ENCODE measurements around the gene ABR. TPM values are rescaled to one million over a fixed set of nuclear protein-coding genes. Genes with fewer than 3 reads are reported as not detected.
"Not testable (repeated sequence)": the region's sequence is repeated elsewhere in the genome, so short reads cannot be mapped to it uniquely, and the experiment has no call there.

Gene ABR
- total and polyA plus RNA-seq, 9 donors: 25.0 to 94.6 (median 60.2) TPM

- no peak for DNase-seq
- Histone ChIP-seq H3K9me3 (no peaks in the 10 kb centered on the region), H3K27ac (no peak overlapping the region), H3K36me3 (no peaks in the 10 kb centered on the region), H3K4me1 (ENCODE audit: insufficient read depth) (no peaks in the 10 kb centered on the region), H3K27me3 (no peaks in the 10 kb centered on the region), H3K4me3 (no peak overlapping the region)
- TF ChIP-seq EP300 (IDR thresholded peaks at IDR 0.05): no peak
- no peak for TF ChIP-seq POLR2A (IDR thresholded peaks at IDR 0.05)
- no peak for TF ChIP-seq CTCF (IDR thresholded peaks at IDR 0.05)
- 94 to 95% (median 95%) methylated on average over 10 of the region's 10 CpGs for WGBS, 3 donors
- intact Hi-C loops (cut with DNase I): no loop called here
Measured at GRCh38 chr17:1067282-1067956, 112.4 kb downstream of the ABR start.

GRCh38 chr17:1065416-1065815, 114.4 kb downstream of the ABR start:
- H3K27me3 ChIP-seq; H3K36me3 ChIP-seq; DNase-seq; H3K27ac ChIP-seq; H3K4me1 ChIP-seq (ENCODE audit: insufficient read depth); H3K4me3 ChIP-seq; H3K9me3 ChIP-seq; intact Hi-C loops (cut with DNase I): not testable (repeated sequence)
- WGBS, 3 donors: 49 to 62% (median 60%) methylated on average over 2 to 4 of the region's 4 CpGs

- Histone ChIP-seq H3K27ac (no peak overlapping the region), H3K4me3 (no peak overlapping the region), H3K27me3 (no peaks in the 10 kb centered on the region), H3K9me3 (no peaks in the 10 kb centered on the region), H3K36me3 (no peaks in the 10 kb centered on the region), H3K4me1 (ENCODE audit: insufficient read depth) (no peaks in the 10 kb centered on the region)
- peak in 1 of 5 donors; percentile 47 for DNase-seq
- intact Hi-C loops (cut with DNase I): no loop called here
- WGBS, 3 donors: 50 to 70% (median 53%) methylated on average over 11 of the region's 11 CpGs
- TF ChIP-seq EP300 (IDR thresholded peaks at IDR 0.05): no peak
- TF ChIP-seq CTCF (IDR thresholded peaks at IDR 0.05): no peak
- TF ChIP-seq POLR2A (IDR thresholded peaks at IDR 0.05): no peak
Measured at GRCh38 chr17:1060991-1061390, 118.8 kb downstream of the ABR start.

- TF ChIP-seq EP300 (IDR thresholded peaks at IDR 0.05) (no peak), POLR2A (IDR thresholded peaks at IDR 0.05) (no peak), CTCF (IDR thresholded peaks at IDR 0.05) (no peak)
Measured at GRCh38 chr17:1059131-1059795, 120.5 kb downstream of the ABR start.

More at GRCh38 chr17:1059131-1059795, 120.5 kb downstream of the ABR start:
- Histone ChIP-seq H3K4me3 (no peak overlapping the region), H3K9me3 (no peaks in the 10 kb centered on the region), H3K4me1 (ENCODE audit: insufficient read depth) (no peaks in the 10 kb centered on the region), H3K36me3 (no peaks in the 10 kb centered on the region), H3K27ac (no peak overlapping the region), H3K27me3 (no peaks in the 10 kb centered on the region)
- DNase-seq: no peak
- intact Hi-C loops (cut with DNase I): loop anchor here in 2 of 4 donors (5.0 to 10.0 kb wide), 3 partner anchors 62 to 254 kb away; partner anchors contain the start of gene TIMM22 (in 1 of the 2)
- 89 to 92% (median 91%) methylated on average over 12 of the region's 12 CpGs for WGBS, 3 donors
